ENCODE measurements around the gene KRTAP10-4.

DNA sequence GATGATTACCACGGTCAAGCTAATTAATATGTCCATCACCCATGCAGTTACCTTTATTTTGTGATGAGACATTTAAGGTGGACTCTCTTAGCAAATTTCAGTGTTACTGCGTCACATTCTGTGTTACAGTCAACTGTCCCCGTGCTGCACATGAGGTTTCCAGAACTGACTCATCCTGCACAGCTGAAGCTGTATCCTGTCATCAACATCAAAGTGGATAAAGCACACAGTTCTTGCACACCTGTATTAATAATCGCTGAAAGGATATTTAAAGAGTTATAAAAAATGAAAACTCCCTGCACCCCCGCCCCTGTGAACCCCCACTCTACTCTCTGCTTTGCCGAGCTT is 10.2 kb downstream of the KRTAP10-4 start:
- TF ChIP-seq EP300 (IDR thresholded peaks at IDR 0.05) (no peak), POLR2A (IDR thresholded peaks at IDR 0.05) (no peak)
- TF ChIP-seq, protein P1, sequence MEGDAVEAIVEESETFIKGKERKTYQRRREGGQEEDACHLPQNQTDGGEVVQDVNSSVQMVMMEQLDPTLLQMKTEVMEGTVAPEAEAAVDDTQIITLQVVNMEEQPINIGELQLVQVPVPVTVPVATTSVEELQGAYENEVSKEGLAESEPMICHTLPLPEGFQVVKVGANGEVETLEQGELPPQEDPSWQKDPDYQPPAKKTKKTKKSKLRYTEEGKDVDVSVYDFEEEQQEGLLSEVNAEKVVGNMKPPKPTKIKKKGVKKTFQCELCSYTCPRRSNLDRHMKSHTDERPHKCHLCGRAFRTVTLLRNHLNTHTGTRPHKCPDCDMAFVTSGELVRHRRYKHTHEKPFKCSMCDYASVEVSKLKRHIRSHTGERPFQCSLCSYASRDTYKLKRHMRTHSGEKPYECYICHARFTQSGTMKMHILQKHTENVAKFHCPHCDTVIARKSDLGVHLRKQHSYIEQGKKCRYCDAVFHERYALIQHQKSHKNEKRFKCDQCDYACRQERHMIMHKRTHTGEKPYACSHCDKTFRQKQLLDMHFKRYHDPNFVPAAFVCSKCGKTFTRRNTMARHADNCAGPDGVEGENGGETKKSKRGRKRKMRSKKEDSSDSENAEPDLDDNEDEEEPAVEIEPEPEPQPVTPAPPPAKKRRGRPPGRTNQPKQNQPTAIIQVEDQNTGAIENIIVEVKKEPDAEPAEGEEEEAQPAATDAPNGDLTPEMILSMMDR (IDR thresholded peaks at IDR 0.05): no peak
